Stimulated activated CD4-positive, alpha-beta T cell treated with anti-CD3 and anti-CD28 coated beads, Interleukin-1b, Interleukin-23, amount 100 ng/mL, for 24 hours (primary cell): ENCODE data around the gene RC3H2.
"Not testable (repeated sequence)": the region's sequence is repeated elsewhere in the genome, so short reads cannot be mapped to it uniquely, and the experiment has no call there.

Experiments
- DNase-seq, 4 experiments: peaks; one replicate each; pipeline ENCODE4 v3.0.0-alpha.2; 2020; ENCODE audit warnings: low read depth in 4 of 4, low spot score in 1 of 4

Gene RC3H2

DNA sequence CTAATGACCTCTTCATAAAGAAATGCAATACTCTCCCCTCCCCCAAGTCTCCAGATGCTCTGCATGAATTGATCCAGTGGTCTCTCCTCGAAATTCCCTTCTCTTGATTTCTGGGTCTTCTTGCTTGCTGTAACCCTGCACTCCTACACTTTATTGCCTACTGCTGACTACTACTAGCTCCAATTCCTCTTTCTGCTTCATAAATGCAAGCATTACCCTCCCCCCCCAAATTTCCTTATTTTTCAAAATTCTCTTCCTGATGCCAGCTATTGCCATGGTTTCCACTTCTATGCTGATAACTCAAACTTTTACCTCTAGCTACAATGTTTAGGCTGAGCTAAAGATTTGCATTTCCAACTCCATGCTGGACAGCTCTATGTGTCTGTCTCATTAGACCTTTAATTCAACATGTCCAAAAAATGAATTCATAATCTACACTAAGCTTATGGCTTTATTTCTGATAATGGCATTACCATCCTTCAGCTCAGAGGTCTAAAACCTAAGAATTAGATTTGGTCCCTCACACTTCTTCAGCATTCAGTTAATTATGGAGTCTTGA lies 24.7 kb upstream of the RC3H2 start:
- DNase-seq: no peak

- DNase-seq: no peak
Measured at GRCh38 chr9:122923947-122924346, 18.8 kb upstream of the RC3H2 start.

DNA sequence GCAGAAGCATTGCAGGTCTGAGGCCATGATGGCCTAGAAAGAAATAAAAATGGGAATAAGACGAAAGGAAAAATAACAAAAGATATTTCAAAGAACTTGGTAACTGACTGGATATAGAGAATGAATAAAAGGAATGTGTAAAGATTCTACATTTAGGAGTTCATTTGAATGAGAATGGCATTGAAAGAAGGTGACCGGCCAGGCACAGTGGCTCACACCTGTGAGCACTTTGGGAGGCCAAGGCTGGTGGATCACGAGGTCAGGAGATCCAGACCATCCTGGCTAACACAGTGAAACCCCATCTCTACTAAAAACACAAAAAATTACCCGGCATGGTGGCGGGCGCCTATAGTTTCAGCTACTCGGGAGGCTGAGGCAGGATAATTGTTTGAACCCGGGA lies 17.6 kb upstream of the RC3H2 start:
- no peak for DNase-seq

DNA sequence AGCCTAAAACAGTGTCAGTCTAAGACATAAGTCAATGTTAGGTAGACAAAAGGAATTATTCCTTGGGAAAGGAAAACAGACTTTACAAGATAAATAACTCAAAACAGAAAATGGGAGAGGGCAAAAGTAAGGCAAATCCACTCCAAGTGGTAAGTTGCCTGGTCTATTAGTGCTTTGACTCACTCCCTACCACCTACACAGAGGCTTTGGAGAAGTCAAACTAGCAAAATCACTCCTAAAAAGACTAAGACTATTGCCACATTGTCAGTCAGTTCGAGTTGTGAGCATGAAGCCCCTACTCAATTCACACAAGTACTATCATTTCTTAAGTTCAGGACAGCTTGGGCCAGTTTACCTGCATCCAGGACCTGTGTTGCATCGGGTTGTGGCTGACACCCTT lies 13.2 kb upstream of the RC3H2 start:
- DNase-seq: no peak

DNA sequence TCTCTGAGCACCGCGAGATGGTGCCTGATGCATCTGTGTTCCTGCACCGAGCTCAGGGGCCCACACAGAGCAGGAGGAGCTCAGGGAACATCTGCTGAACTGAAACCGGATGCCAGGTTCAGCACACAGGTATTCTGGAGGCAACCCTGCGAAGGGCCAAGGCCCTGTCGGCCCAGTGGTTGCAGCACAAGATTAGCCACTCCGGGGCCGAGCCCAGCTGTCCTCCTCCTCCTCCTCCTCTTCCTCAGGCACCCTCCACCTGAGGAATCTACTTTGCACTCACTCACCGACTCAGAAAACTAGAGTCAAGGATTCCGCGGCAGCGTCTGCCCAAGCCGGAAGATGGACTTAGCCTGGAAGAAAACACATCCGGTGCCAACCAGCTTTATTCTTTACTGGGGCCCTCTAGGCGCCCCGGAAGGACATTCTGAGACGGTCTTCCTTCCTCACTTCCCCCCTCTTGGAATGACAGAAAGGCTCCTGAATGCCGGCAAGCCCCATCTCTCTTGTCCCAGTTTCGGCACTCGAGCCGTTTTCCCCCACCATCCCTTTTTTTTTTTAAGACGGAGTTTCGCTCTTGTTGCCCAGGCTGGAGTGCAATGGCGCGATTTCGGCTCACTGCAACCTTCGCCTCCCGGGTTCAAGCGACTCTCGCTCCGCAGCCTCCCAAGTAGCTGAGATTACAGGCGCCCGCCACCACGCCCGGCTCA lies 8.0 kb upstream of the RC3H2 start, which contains the start of gene ZBTB6:
TSS of gene ZBTB6 (minus strand) at position 360 of the 710 bp plus-strand sequence. CDS start 1,251 bp downstream, outside the sequence.
- DNase-seq: peak; percentile 36 to 65 (median 48)

- DNase-seq: no peak
Measured at GRCh38 chr9:122912671-122912963, 7.5 kb upstream of the RC3H2 start.

DNA sequence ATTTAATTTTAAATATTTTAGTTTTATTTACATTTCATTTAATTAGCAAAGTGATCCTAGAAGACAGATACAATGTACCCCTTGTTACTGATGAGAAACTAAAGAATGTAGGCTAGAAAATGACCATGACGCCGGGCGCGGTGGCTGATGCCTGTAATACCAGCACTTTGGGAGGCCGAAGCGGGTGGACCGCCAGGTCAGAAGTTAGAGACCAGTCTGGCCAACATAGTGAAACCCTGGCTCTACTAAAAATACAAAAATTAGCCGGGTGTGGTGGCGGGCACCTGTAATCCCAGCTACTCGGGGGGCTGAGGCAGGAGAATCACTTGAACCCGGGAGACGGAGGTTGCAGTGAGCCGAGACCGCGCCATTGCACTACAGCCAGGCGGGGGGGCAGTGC lies 963 bp upstream of the RC3H2 start:
- DNase-seq: not testable (repeated sequence)

- DNase-seq: no peak
Measured at GRCh38 chr9:122904466-122904822, 715 bp downstream of the RC3H2 start.

- DNase-seq: no peak
Measured at GRCh38 chr9:122900791-122901190, 4.4 kb downstream of the RC3H2 start.

DNA sequence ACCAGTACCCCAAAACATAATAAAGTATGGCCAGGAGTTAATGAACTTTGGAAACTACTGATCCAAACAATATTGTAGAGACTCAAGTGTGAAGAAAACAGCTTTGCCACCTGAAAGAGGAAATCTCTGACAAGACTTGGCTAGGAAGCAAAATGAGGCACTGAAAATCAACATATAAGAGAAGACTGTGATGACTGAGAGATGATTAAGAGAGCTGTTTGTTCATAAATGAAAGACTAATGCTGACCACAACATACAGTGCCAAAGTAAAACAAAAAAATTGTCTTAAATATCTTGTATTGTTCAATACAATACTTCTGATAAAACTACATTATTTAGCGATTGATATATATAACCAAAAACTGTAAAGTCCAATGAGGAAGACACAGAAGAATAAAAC lies 7.2 kb downstream of the RC3H2 start:
- no peak for DNase-seq

- DNase-seq: no peak
Measured at GRCh38 chr9:122888480-122888879, 16.7 kb downstream of the RC3H2 start.

- DNase-seq: no peak
Measured at GRCh38 chr9:122883125-122883524, 22.0 kb downstream of the RC3H2 start.

- DNase-seq: no peak
Measured at GRCh38 chr9:122879443-122879842, 25.7 kb downstream of the RC3H2 start.

GRCh38 chr9:122875523-122875922 lies 29.6 kb downstream of the RC3H2 start:
- no peak for DNase-seq

DNA sequence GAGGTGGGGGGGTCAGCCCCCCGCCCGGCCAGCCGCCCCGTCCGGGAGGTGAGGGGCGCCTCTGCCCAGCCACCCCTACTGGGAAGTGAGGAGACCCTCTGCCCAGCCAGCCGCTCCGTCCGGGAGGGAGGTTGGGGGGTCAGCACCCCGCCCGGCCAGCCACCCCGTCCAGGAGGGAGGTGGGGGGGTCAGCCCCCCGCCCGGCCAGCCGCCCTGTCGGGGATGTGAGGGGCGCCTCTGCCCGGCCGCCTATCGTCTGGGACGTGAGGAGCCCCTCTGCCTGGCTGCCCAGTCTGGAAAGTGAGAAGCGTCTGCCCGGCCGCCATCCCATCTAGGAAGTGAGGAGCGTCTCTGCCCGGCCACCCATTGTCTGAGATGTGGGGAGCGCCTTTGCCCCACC lies 37.9 kb downstream of the RC3H2 start:
- not testable (repeated sequence) for DNase-seq

GRCh38 chr9:122866079-122866478 lies 39.1 kb downstream of the RC3H2 start:
- DNase-seq: no peak

DNA sequence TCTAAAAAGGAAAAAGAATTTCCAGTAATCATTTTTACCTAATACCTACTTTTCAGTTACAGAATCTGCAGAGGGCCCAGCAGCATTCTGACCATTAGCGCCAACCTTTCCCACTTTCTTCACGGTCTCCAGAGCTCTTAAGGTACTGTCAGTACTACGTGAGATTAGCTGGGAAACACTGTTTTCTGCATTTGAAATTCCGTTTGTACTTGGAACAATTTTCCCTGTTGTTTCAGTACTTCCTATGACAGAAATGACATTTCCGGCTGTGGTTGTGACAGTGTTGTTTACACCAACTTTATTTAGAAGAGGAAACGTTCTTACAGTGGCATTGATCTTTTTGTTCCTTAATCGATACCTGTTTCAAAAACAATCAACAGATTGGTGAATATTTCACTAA lies 39.9 kb downstream of the RC3H2 start:
- no peak for DNase-seq

DNA sequence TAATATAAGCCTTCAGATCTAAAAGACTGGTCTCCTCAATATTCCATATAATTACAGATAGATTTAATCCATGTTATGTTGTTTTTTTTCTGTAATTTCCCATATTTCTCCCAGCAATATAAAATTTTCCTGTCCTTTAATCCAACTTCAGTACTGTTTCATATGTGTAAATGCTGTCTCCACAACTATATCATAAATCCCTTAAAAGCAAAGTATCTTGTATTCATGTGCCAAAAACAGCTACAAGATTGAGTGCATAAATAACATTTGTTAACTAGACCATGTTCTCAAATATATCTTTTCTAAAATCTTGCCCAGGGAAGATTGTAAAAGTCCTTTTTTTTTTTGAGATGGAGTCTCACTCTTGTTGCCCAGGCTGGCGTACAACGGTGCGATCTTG lies 41.8 kb downstream of the RC3H2 start:
- DNase-seq: no peak

- no peak for DNase-seq
Measured at GRCh38 chr9:122860319-122861142, 44.6 kb downstream of the RC3H2 start.

GRCh38 chr9:122857815-122858214 lies 47.3 kb downstream of the RC3H2 start:
- no peak for DNase-seq

- not testable (repeated sequence) for DNase-seq
Measured at GRCh38 chr9:122852085-122852786, 52.9 kb downstream of the RC3H2 start.
